H1 (cell line): Measurements from ENCODE around the gene ZNF777. TPM values are rescaled to one million over a fixed set of nuclear protein-coding genes. Genes with fewer than 3 reads are reported as not detected.

ENCODE experiments used
- CTCF ChIA-PET: fragments of 300-600 bp; sonication (Branson Sonifier 250); formaldehyde crosslinking; loops from one replicate; lab custom pipeline; 2021; ENCODE audit not compliant: partially characterized antibody; lab: Charles Lee
- POLR2A ChIA-PET: fragments of 300-600 bp; sonication (Branson Sonifier 250); formaldehyde crosslinking; loops from one replicate; lab custom pipeline; 2021; ENCODE audit warnings: inconsistent platforms; ENCODE audit not compliant: partially characterized antibody; lab: Charles Lee
- DNase-seq, 2 experiments: peaks; one replicate each; pipeline versions ENCODE4 v3.0.0 to v3.0.0-alpha.2; 2010 to 2022; ENCODE audit warnings: low spot score in 2 of 2, low read depth in 1 of 2, mixed read lengths in 1 of 2
- FAIRE-seq: peaks from 2 replicates; lab custom pipeline; 2011; peaks lifted over from hg19 to GRCh38; lab: Jason Lieb, UNC
- H2AFZ ChIP-seq: 2 replicates; pipeline ENCODE4 v1.8.1; 2012; ENCODE audit warnings: low read length, inconsistent platforms
- H2AK5ac ChIP-seq: 2 replicates; pipeline ENCODE4 v1.6.1; 2013; ENCODE audit warnings: low read depth, low read length
- H2BK120ac ChIP-seq: replicated peaks from 2 replicates; pipeline ENCODE3; 2013; ENCODE audit warnings: low read depth, low read length, inconsistent platforms
- H2BK12ac ChIP-seq: 2 replicates; pipeline ENCODE4 v1.6.1; 2013; ENCODE audit warnings: low read depth, low read length
- H2BK15ac ChIP-seq: 2 replicates; pipeline ENCODE4 v1.6.1; 2013; ENCODE audit warnings: low read length
- H2BK20ac ChIP-seq: 2 replicates; pipeline ENCODE4 v1.6.1; 2013; ENCODE audit warnings: low read length
- H2BK5ac ChIP-seq: 2 replicates; pipeline ENCODE4 v1.6.1; 2013; ENCODE audit warnings: low read depth, low read length
- H3K14ac ChIP-seq: 2 replicates; pipeline ENCODE4 v1.6.1; 2013; ENCODE audit warnings: inconsistent platforms; ENCODE audit not compliant: insufficient read length
- H3K18ac ChIP-seq: 2 replicates; pipeline ENCODE4 v1.6.1; 2013; ENCODE audit warnings: low read length; ENCODE audit errors: extremely low read depth
- H3K23ac ChIP-seq: 2 replicates; pipeline ENCODE4 v1.6.1; 2013; ENCODE audit warnings: inconsistent platforms; ENCODE audit not compliant: insufficient read length
- H3K23me2 ChIP-seq: 2 replicates; pipeline ENCODE4 v1.6.1; 2013; ENCODE audit warnings: low read depth, low read length
- H3K27ac ChIP-seq: 2 replicates; pipeline ENCODE4 v1.6.1; 2011; ENCODE audit warnings: low read depth, low read length, inconsistent platforms
- H3K27me3 ChIP-seq, 4 experiments: replicated peaks in 1 of 4; 1 replicate in 1 of 4; 2 replicates in 3 of 4; pipeline versions ENCODE4 v1.6.1 to v1.8.1; 2011 to 2013; ENCODE audit warnings: low read length in 3 of 4, mild to moderate bottlenecking in 3 of 4, inconsistent platforms in 2 of 4, mixed read lengths in 2 of 4, moderate library complexity in 1 of 4; ENCODE audit not compliant: control insufficient read depth in 3 of 4, insufficient read depth in 3 of 4; ENCODE audit errors: extremely low read depth in 1 of 4
- H3K36me3 ChIP-seq, 4 experiments: 2 replicates each; pipeline versions ENCODE4 v1.6.1 to v1.8.1; 2011 to 2013; ENCODE audit warnings: mild to moderate bottlenecking in 4 of 4, low read length in 3 of 4, moderate library complexity in 2 of 4, control low read depth in 1 of 4, inconsistent platforms in 1 of 4; ENCODE audit not compliant: insufficient read depth in 4 of 4, control insufficient read depth in 2 of 4
- H3K4ac ChIP-seq: replicated peaks from 2 replicates; pipeline ENCODE3; 2013; ENCODE audit warnings: low read length, low read depth, mixed read lengths, inconsistent platforms; ENCODE audit not compliant: insufficient read length
- H3K4me1 ChIP-seq, 4 experiments: replicated peaks in 1 of 4; 1 replicate in 1 of 4; 2 replicates in 3 of 4; pipeline versions ENCODE4 v1.6.1 to v1.8.1; 2011 to 2013; ENCODE audit warnings: low read length in 3 of 4, inconsistent platforms in 2 of 4, mixed read lengths in 1 of 4; ENCODE audit not compliant: insufficient read depth in 4 of 4, control insufficient read depth in 3 of 4
- H3K4me2 ChIP-seq, 2 experiments: 2 replicates each; pipeline versions ENCODE4 v1.6.1 to v1.8.1; 2011 to 2013; ENCODE audit warnings: low read depth in 2 of 2, low read length in 2 of 2, control low read depth in 1 of 2, inconsistent platforms in 1 of 2, mild to moderate bottlenecking in 1 of 2; ENCODE audit not compliant: insufficient read depth in 1 of 2
- H3K4me3 ChIP-seq, 4 experiments: fragments of 200-600, 300-600 bp in 1 of 4; sonication (generic), shearing (Covaris generic), sonication (Bioruptor Twin) in 1 of 4; 2 replicates each; pipeline versions ENCODE4 v1.5.1 to v1.8.1; 2011 to 2016; ENCODE audit warnings: low read length in 4 of 4, low read depth in 3 of 4, control low read depth in 2 of 4, inconsistent platforms in 2 of 4, mild to moderate bottlenecking in 2 of 4, mixed read lengths in 1 of 4, moderate library complexity in 1 of 4; ENCODE audit not compliant: insufficient read depth in 2 of 4; ENCODE audit errors: extremely low read depth in 1 of 4
- H3K56ac ChIP-seq: replicated peaks from 2 replicates; pipeline ENCODE3; 2013; ENCODE audit warnings: low read depth, mild to moderate bottlenecking, mixed read lengths, low read length, inconsistent platforms; ENCODE audit not compliant: insufficient read length
- H3K79me1 ChIP-seq: 2 replicates; pipeline ENCODE4 v1.6.1; 2013; ENCODE audit warnings: low read depth, low read length, control low read depth
- H3K79me2 ChIP-seq, 2 experiments: 2 replicates each; pipeline versions ENCODE4 v1.6.1 to v1.8.1; 2012 to 2013; ENCODE audit warnings: low read length in 2 of 2, mild to moderate bottlenecking in 2 of 2, inconsistent platforms in 1 of 2; ENCODE audit not compliant: insufficient read depth in 2 of 2, control insufficient read depth in 1 of 2
- H3K9ac ChIP-seq, 4 experiments: replicated peaks in 1 of 4; 1 replicate in 1 of 4; 2 replicates in 3 of 4; pipeline versions ENCODE4 v1.6.1 to v1.8.1; 2011 to 2013; ENCODE audit warnings: low read depth in 3 of 4, low read length in 3 of 4, control low read depth in 2 of 4, mild to moderate bottlenecking in 2 of 4, moderate library complexity in 2 of 4, inconsistent platforms in 1 of 4; ENCODE audit errors: extremely low read depth in 1 of 4
- H3K9me3 ChIP-seq, 2 experiments: 2 replicates each; pipeline versions ENCODE4 v1.6.1 to v1.8.1; 2012 to 2013; ENCODE audit warnings: mild to moderate bottlenecking in 2 of 2, moderate library complexity in 2 of 2, control low read depth in 1 of 2, inconsistent platforms in 1 of 2, low read depth in 1 of 2, low read length in 1 of 2, mixed read lengths in 1 of 2; ENCODE audit not compliant: insufficient read depth in 2 of 2
- H4K20me1 ChIP-seq, 2 experiments: replicated peaks in 1 of 2; 2 replicates each; pipeline versions ENCODE3 to v1.8.1; 2011 to 2013; ENCODE audit warnings: inconsistent platforms in 2 of 2, low read length in 2 of 2, mild to moderate bottlenecking in 1 of 2; ENCODE audit not compliant: insufficient read depth in 2 of 2, control insufficient read depth in 1 of 2
- H4K5ac ChIP-seq: 2 replicates; pipeline ENCODE4 v1.6.1; 2013; ENCODE audit warnings: low read length, low read depth, mixed read lengths, inconsistent platforms; ENCODE audit not compliant: insufficient read length
- H4K8ac ChIP-seq: 2 replicates; pipeline ENCODE4 v1.8.0; 2013; ENCODE audit warnings: mild to moderate bottlenecking, moderate library complexity, low read length, inconsistent platforms; ENCODE audit not compliant: insufficient read depth; ENCODE audit errors: extremely low read depth
- H4K91ac ChIP-seq: replicated peaks from 2 replicates; pipeline ENCODE3; 2013; ENCODE audit warnings: low read length, mixed read lengths, inconsistent platforms; ENCODE audit not compliant: insufficient read length
- ASH2L ChIP-seq: fragments of 200-600, 300-600 bp; sonication (generic); IDR thresholded peaks from one replicate; pipeline ENCODE4 v1.7.1; 2017; ENCODE audit warnings: low read length
- CBX8 ChIP-seq: fragments of 300-800, 300-1000 bp; sonication (generic); IDR thresholded peaks from 2 replicates; pipeline ENCODE4 v1.7.1; 2016; ENCODE audit warnings: low read depth, low read length, borderline replicate concordance
- CHD1 ChIP-seq: IDR thresholded peaks from 2 replicates; pipeline ENCODE4 v1.6.1; 2012; ENCODE audit warnings: low read depth, low read length, improper control_type of control experiment
- HDAC2 ChIP-seq, 2 experiments: fragments of 300-600 bp in 1 of 2; sonication (generic) in 1 of 2; IDR thresholded peaks; 2 replicates each; pipeline ENCODE4 v1.6.1; 2011 to 2012; ENCODE audit warnings: low read depth in 2 of 2, low read length in 2 of 2, mild to moderate bottlenecking in 2 of 2, moderate library complexity in 2 of 2, borderline replicate concordance in 1 of 2, inconsistent platforms in 1 of 2
- JUN ChIP-seq: IDR thresholded peaks from 2 replicates; pipeline ENCODE4 v1.6.1; 2011; ENCODE audit warnings: low read depth, mild to moderate bottlenecking, improper control_type of control experiment, low read length
- POU5F1 ChIP-seq: IDR thresholded peaks from 2 replicates; pipeline ENCODE4 v1.6.1; 2011; ENCODE audit warnings: low read depth, mild to moderate bottlenecking, low read length, moderate library complexity
- SIRT6 ChIP-seq: IDR thresholded peaks from one replicate; pipeline ENCODE4 v1.7.1; 2012; ENCODE audit warnings: low read length, inconsistent platforms
- SRF ChIP-seq: IDR thresholded peaks from 2 replicates; pipeline ENCODE4 v1.6.1; 2011; ENCODE audit warnings: mild to moderate bottlenecking, low read depth, low read length, moderate library complexity
- WGBS, 2 experiments: shearing (Covaris generic) in 1 of 2; methylation state at CpG; one replicate each; pipeline versions ENCODE4 v1.1.6 to v1.1.7; 2013 to 2015; ENCODE audit warnings: low lambda C conversion rate in 2 of 2, mixed read lengths in 2 of 2, inconsistent platforms in 1 of 2, low coverage in 1 of 2, missing lambda C conversion rate in 1 of 2; ENCODE audit not compliant: insufficient replicate concordance in 2 of 2, insufficient coverage in 1 of 2, insufficient read length in 1 of 2; ENCODE audit errors: extremely low coverage in 1 of 2, missing lambda C conversion rate in 1 of 2; 5-methylcytosine and 5-hydroxymethylcytosine counted together
- polyA plus RNA-seq, 7 experiments: library from polyadenylated mRNA; depleted of rRNA in 3 of 7; stranded (reverse) in 5 of 7; unstranded in 2 of 7; fragments of >200 nt in 5 of 7; fragments of 200-250 nt in 2 of 7; gene quantifications; 1 replicate in 5 of 7; 2 replicates in 1 of 7; 4 replicates in 1 of 7; pipeline versions ENCODE4 v1.2.1 to v1.2.3, GENCODE V29; 2011 to 2013; ENCODE audit warnings: missing spikeins in 2 of 7, mixed read lengths in 2 of 7
- total RNA-seq: library from RNA; stranded (reverse); fragmentation: NEBNext Ultra II Directional; extraction: Animal tissue kit (Norgen Biotek cat#: 25700); gene quantifications from 2 replicates; pipeline ENCODE4 v1.2.1, GENCODE V29; 2021

ZNF777 gene
- total and polyA plus RNA-seq, 2 of the 8 experiments (the other 6 are each of a cell fraction or from before 2014, with no cell fraction given): 8.0 to 10.1 TPM

DNA sequence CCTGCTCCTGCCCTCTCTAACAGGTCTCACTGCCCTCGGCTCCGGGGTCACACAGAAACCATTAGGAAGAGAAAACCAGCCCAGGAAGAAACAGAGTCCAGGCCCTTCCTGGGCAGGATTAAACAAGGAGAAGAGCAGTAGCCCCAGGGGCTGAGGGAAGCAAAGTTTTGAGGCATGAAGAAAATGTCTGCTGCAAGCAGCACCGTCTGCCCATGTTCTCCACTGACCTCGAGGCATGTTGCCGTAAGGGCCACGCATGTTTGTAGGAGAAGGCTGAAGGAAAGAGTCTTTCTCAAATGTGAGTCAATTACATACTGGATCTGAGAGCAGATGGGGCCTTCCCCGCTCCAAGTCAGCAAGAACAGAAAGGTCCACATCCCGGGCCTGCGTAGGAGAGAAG is 32.5 kb upstream of the ZNF777 start:
- H3K4me3 ChIP-seq: no peak overlapping the region
- WGBS, 2 experiments: 97% methylated on average over 9 of the region's 9 CpGs; no CpG with 5 or more reads in 1 of the 2 experiments
- no peak overlapping the region for H2BK120ac ChIP-seq
- DNase-seq (no peak), FAIRE-seq (no peak)
- H3K9ac ChIP-seq: no peak overlapping the region
- no peaks in the 10 kb centered on the region; a peak in 2 of 7 replicates for H3K4me1 ChIP-seq
- no peak overlapping the region for H2AK5ac ChIP-seq
- no peak overlapping the region for H3K4ac ChIP-seq
- no peak overlapping the region for H3K14ac ChIP-seq
- H3K18ac ChIP-seq: no peak overlapping the region
- no peak overlapping the region for H3K23ac ChIP-seq
- H4K91ac ChIP-seq: no peak overlapping the region
- H4K20me1 ChIP-seq: peaks cover 3 to 6% of the 10 kb centered on the region in 2 experiments
- POLR2A ChIA-PET: no interaction called here
- no peak overlapping the region for H2AFZ ChIP-seq
- no peak overlapping the region for H3K4me2 ChIP-seq
- 0 out of 2 replicates have a peak, but pooled peaks cover 4% of the 10 kb centered on the region for H3K23me2 ChIP-seq
- no peaks in the 10 kb centered on the region; a peak in 1 of 7 replicates for H3K27me3 ChIP-seq
- no peak overlapping the region for H3K27ac ChIP-seq
- H4K5ac ChIP-seq: no peak overlapping the region
- H2BK12ac ChIP-seq: no peak overlapping the region
- H4K8ac ChIP-seq: no peak overlapping the region
- no peak overlapping the region for H2BK20ac ChIP-seq
- H3K79me1 ChIP-seq: no peaks in the 10 kb centered on the region; the same call in 1 of the 2 replicates
- H3K9me3 ChIP-seq: no peaks in the 10 kb centered on the region
- peaks cover 0 to 12% of the 10 kb centered on the region in 2 experiments; a peak in 2 of 4 replicates for H3K79me2 ChIP-seq
- no peak overlapping the region for H3K56ac ChIP-seq
- TF ChIP-seq CHD1 (no peak), ASH2L (no peak), CBX8 (no peak), JUN (no peak), SRF (no peak), POU5F1 (no peak), SIRT6 (no peak), HDAC2 (IDR thresholded peaks at IDR 0.05; ENCODE audit: borderline replicate concordance in 1 of 2, low read depth in 2 of 2, low read length in 2 of 2) (no peak)
- no peak overlapping the region for H2BK15ac ChIP-seq
- peaks cover 5 to 24% (median 16%) of the 10 kb centered on the region in 4 experiments; a peak in 5 of 8 replicates for H3K36me3 ChIP-seq
- CTCF ChIA-PET: interaction anchor here (0.8 to 3.4 kb wide), 2 partner anchors 10 to 18 kb away, joined by 3 to 12 read pairs; no protein-coding TSS in a partner anchor
- no peak overlapping the region for H2BK5ac ChIP-seq
